Measurements from ENCODE around the gene USF3.
"Not testable (repeated sequence)": the region's sequence is repeated elsewhere in the genome, so short reads cannot be mapped to it uniquely, and the experiment has no call there.

Gene USF3

DNA sequence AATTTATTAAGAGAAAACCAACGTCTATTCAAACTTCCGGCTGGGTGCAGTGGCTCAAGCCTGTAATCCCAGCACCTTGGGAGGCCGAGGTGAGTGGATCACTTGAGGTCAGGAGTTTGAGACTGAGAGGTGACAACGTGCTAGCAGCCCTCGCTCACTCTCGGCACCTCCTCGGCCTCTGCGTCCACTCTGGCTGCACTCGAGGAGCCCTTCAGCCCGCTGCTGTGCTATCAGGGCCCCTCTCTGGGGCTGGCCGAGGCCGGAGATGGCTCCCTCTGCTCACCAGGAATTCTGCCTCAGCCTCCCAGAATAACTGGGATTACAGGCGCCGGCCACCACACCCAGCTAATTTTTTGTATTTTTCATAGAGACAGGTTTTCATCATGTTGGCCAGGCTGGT, 58.7 kb downstream of the USF3 start:
- Histone ChIP-seq H3K27ac (no peak overlapping the region), H3K4me2 (no peak overlapping the region), H2AFZ (ENCODE audit: low read depth) (no peak overlapping the region), H3K9ac (no peak overlapping the region), H3K4me1 (ENCODE audit: low read depth, poor library complexity, severe bottlenecking) (no peaks in the 10 kb centered on the region), H4K20me1 (ENCODE audit: insufficient read depth) (no peaks in the 10 kb centered on the region), H3K4me3 (IDR thresholded peaks at IDR 0.05; ENCODE audit: insufficient read depth, low read depth, low read length) (no peak overlapping the region), H3K79me2 (ENCODE audit: insufficient read depth, low read depth) (no peaks in the 10 kb centered on the region), H3K27me3 (ENCODE audit: insufficient read depth, low read depth) (no peaks in the 10 kb centered on the region), H3K36me3 (ENCODE audit: insufficient read depth) (no peaks in the 10 kb centered on the region)
- TF ChIP-seq, protein P1, sequence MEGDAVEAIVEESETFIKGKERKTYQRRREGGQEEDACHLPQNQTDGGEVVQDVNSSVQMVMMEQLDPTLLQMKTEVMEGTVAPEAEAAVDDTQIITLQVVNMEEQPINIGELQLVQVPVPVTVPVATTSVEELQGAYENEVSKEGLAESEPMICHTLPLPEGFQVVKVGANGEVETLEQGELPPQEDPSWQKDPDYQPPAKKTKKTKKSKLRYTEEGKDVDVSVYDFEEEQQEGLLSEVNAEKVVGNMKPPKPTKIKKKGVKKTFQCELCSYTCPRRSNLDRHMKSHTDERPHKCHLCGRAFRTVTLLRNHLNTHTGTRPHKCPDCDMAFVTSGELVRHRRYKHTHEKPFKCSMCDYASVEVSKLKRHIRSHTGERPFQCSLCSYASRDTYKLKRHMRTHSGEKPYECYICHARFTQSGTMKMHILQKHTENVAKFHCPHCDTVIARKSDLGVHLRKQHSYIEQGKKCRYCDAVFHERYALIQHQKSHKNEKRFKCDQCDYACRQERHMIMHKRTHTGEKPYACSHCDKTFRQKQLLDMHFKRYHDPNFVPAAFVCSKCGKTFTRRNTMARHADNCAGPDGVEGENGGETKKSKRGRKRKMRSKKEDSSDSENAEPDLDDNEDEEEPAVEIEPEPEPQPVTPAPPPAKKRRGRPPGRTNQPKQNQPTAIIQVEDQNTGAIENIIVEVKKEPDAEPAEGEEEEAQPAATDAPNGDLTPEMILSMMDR (conservative IDR thresholded peaks at IDR 0.05; ENCODE audit: low read depth, low read length) = no peak

DNA sequence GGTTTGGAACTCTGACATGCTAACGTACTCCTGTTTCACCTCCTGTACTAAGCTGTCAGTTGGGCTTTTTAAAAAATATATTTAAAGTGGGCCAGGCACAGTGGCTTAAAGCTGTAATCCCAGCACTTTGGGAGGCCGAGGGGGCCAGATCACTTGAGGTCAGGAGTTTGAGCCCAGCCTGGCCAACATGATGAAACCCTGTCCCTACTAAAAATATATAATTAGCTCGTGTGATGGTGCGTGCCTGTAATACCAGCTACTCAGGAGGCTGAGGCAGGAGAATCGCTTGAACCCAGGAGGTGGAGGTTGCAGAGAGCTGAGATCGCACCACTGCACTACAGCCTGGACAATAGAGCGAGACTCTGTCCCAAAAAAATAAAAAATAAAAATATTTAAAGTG, 60.4 kb downstream of the USF3 start:
- not testable (repeated sequence) for H4K20me1 ChIP-seq (ENCODE audit: insufficient read depth); H3K4me1 ChIP-seq (ENCODE audit: low read depth, poor library complexity, severe bottlenecking); H3K4me2 ChIP-seq; H3K36me3 ChIP-seq (ENCODE audit: insufficient read depth); H2AFZ ChIP-seq (ENCODE audit: low read depth); H3K9ac ChIP-seq; H3K79me2 ChIP-seq (ENCODE audit: insufficient read depth, low read depth); H3K27ac ChIP-seq; H3K27me3 ChIP-seq (ENCODE audit: insufficient read depth, low read depth); H3K4me3 ChIP-seq (IDR thresholded peaks at IDR 0.05; ENCODE audit: insufficient read depth, low read depth, low read length)

DNA sequence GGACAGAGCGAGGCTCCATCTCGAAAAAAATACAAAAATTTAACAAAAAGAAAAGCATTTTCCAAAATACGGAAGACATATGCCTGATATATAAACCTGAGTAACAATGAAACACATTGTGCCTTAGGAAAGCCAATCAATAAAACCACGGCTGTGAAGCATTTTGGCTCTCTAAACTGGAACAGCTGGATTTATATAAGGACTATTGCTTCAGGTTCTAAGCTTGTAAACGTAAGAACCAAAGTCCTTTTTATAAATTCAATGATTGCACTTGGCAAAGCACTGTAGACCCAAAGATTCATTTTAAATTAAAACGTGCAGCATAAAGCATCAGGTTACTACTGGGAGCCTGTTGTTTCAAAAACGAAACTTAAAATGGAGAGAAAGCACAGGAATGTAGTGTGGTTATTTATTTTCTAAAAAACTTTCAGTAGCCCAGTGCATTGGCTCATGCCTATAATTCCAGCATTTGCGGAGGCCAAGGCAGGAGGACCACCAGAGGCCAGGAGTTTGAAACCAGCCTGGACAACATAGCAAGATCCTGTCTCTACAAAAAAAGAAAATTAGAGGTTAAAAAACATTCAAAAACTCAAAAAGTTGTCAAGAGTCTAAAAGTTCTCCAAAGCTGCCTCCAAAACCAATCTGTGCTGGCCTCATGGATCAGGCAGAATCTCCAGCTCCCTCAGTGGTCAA, 61.5 kb downstream of the USF3 start:
- TF ChIP-seq, protein P1 (conservative IDR thresholded peaks at IDR 0.05; ENCODE audit: low read depth, low read length) = no peak

DNA sequence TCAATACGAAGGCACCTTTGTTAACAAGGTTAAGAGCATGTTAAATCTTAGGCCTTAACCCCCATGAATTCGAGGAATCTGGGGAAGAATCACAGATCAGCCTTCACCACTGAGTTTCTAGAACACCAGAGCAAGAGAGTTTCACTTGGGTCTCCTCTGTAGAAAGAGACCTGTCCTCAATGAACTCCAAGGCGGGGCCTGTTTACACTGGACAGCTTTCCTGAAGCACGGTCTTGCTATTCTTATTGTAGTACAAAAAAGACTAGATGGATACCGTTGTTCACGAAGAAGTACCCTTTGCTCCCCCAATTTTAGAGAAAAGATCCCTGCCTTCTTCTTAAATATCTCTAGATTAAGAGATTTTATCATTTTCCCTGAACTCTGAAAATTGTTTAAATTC, 64.9 kb downstream of the USF3 start:
- no peak overlapping the region for H2AFZ ChIP-seq (ENCODE audit: low read depth)
- H3K27me3 ChIP-seq (ENCODE audit: insufficient read depth, low read depth) = no peaks in the 10 kb centered on the region
- TF ChIP-seq, protein P1 (conservative IDR thresholded peaks at IDR 0.05; ENCODE audit: low read depth, low read length) = no peak
- H3K4me3 ChIP-seq (IDR thresholded peaks at IDR 0.05; ENCODE audit: insufficient read depth, low read depth, low read length) = no peak overlapping the region
- H3K4me2 ChIP-seq = no peak overlapping the region
- H3K9ac ChIP-seq = no peak overlapping the region
- H3K36me3 ChIP-seq (ENCODE audit: insufficient read depth) = no peaks in the 10 kb centered on the region
- H3K79me2 ChIP-seq (ENCODE audit: insufficient read depth, low read depth) = no peaks in the 10 kb centered on the region
- no peak overlapping the region for H3K27ac ChIP-seq
- no peaks in the 10 kb centered on the region for H3K4me1 ChIP-seq (ENCODE audit: low read depth, poor library complexity, severe bottlenecking)
- H4K20me1 ChIP-seq (ENCODE audit: insufficient read depth) = no peaks in the 10 kb centered on the region

More for the DNA sequence above, 61.5 kb downstream of the USF3 start:
- no peak overlapping the region for H3K27ac ChIP-seq
- no peak overlapping the region for H3K4me2 ChIP-seq
- H2AFZ ChIP-seq (ENCODE audit: low read depth) = no peak overlapping the region
- H3K4me3 ChIP-seq (IDR thresholded peaks at IDR 0.05; ENCODE audit: insufficient read depth, low read depth, low read length) = no peak overlapping the region
- H3K9ac ChIP-seq = no peak overlapping the region
- H3K79me2 ChIP-seq (ENCODE audit: insufficient read depth, low read depth) = no peaks in the 10 kb centered on the region
- no peaks in the 10 kb centered on the region for H3K27me3 ChIP-seq (ENCODE audit: insufficient read depth, low read depth)
- no peaks in the 10 kb centered on the region for H3K36me3 ChIP-seq (ENCODE audit: insufficient read depth)
- no peaks in the 10 kb centered on the region for H3K4me1 ChIP-seq (ENCODE audit: low read depth, poor library complexity, severe bottlenecking)
- H4K20me1 ChIP-seq (ENCODE audit: insufficient read depth) = no peaks in the 10 kb centered on the region

DNA sequence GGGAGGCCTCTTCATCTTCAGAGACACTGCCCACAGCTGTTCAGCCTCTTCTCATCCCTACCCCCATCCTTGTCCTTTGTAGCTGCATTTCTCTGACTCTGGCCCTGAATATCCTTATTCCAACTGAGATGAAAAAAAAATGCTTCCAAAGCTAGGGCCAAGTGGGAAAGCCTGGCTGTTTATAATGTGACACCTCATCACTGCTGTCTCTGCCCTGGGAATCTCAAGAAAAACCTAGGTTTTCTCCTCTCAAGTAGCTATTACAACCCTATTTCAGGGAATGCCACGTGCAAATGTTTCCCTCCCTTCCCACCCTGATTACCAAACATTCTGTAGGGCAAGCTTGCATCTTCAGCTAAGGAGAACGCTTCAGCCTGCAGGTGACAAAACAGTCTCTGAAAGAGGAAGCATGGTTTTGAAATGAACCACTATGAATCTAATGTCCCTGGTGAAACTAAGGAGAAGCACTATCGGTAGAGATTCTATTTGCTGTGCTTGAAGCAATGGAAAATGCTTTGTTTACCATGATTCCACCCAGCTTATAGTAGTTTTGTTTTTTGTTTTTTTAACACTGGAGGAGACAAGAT, 65.4 kb downstream of the USF3 start:
- H3K4me1 ChIP-seq (ENCODE audit: low read depth, poor library complexity, severe bottlenecking) = no peaks in the 10 kb centered on the region
- no peak overlapping the region for H3K27ac ChIP-seq
- no peaks in the 10 kb centered on the region for H3K79me2 ChIP-seq (ENCODE audit: insufficient read depth, low read depth)
- H3K27me3 ChIP-seq (ENCODE audit: insufficient read depth, low read depth) = no peaks in the 10 kb centered on the region
- H4K20me1 ChIP-seq (ENCODE audit: insufficient read depth) = no peaks in the 10 kb centered on the region
- TF ChIP-seq, protein P1 (conservative IDR thresholded peaks at IDR 0.05; ENCODE audit: low read depth, low read length) = no peak
- no peak overlapping the region for H3K4me2 ChIP-seq
- H2AFZ ChIP-seq (ENCODE audit: low read depth) = no peak overlapping the region
- no peak overlapping the region for H3K4me3 ChIP-seq (IDR thresholded peaks at IDR 0.05; ENCODE audit: insufficient read depth, low read depth, low read length)
- no peaks in the 10 kb centered on the region for H3K36me3 ChIP-seq (ENCODE audit: insufficient read depth)
- no peak overlapping the region for H3K9ac ChIP-seq

Measured in KMS-11 (cell line).